Mesodermal cell (in vitro differentiated cells): ENCODE measurements around the gene PRDM12.

Experiments
- H3K27ac ChIP-seq: 2 replicates; pipeline ENCODE4 v1.7.0; 2013; ENCODE audit warnings: mild to moderate bottlenecking, low read depth, low read length, moderate library complexity; ENCODE audit not compliant: severe bottlenecking
- H3K36me3 ChIP-seq: 2 replicates; pipeline ENCODE4 v1.7.1; 2013; ENCODE audit warnings: mild to moderate bottlenecking, low read length, moderate library complexity; ENCODE audit not compliant: control insufficient read depth, insufficient read depth
- H3K4me1 ChIP-seq: one replicate; pipeline ENCODE4 v1.7.1; 2013; ENCODE audit warnings: mild to moderate bottlenecking, low read length; ENCODE audit not compliant: insufficient read depth, control insufficient read depth, poor library complexity, severe bottlenecking
- H3K4me3 ChIP-seq: 2 replicates; pipeline ENCODE4 v1.7.0; 2013; ENCODE audit warnings: low read length, control low read depth, mild to moderate bottlenecking; ENCODE audit not compliant: insufficient read depth, poor library complexity, severe bottlenecking; ENCODE audit errors: extremely low read depth
- H3K9me3 ChIP-seq: 2 replicates; pipeline ENCODE4 v1.7.1; 2013; ENCODE audit warnings: mild to moderate bottlenecking, low read length, moderate library complexity; ENCODE audit not compliant: control insufficient read depth
- WGBS, 2 experiments: methylation state at CpG; one replicate each; pipeline ENCODE4 v1.1.5; 2013; ENCODE audit warnings: missing lambda C conversion rate in 2 of 2; ENCODE audit not compliant: insufficient coverage in 2 of 2; 5-methylcytosine and 5-hydroxymethylcytosine counted together

The PRDM12 gene

GRCh38 chr9:130630506-130631330, 33.7 kb upstream of the PRDM12 start:
- WGBS, 2 experiments = 93 to 97% methylated on average over 23 to 26 of the region's 27 CpGs
- no peak overlapping the region for H3K4me3 ChIP-seq
- H3K4me1 ChIP-seq = peaks cover 3% of the 10 kb centered on the region
- no peak overlapping the region for H3K27ac ChIP-seq
- H3K36me3 ChIP-seq = peaks cover 88% of the 10 kb centered on the region
- H3K9me3 ChIP-seq = no peaks in the 10 kb centered on the region

- Histone ChIP-seq H3K4me1 (no peaks in the 10 kb centered on the region), H3K36me3 (peaks cover 88% of the 10 kb centered on the region), H3K9me3 (no peaks in the 10 kb centered on the region), H3K4me3 (no peak overlapping the region), H3K27ac (no peak overlapping the region)
- 93 to 94% methylated on average over 16 to 17 of the region's 22 CpGs for WGBS, 2 experiments
These were observed 32.9 kb upstream of the PRDM12 start for GRCh38 chr9:130631331-130632080.

DNA sequence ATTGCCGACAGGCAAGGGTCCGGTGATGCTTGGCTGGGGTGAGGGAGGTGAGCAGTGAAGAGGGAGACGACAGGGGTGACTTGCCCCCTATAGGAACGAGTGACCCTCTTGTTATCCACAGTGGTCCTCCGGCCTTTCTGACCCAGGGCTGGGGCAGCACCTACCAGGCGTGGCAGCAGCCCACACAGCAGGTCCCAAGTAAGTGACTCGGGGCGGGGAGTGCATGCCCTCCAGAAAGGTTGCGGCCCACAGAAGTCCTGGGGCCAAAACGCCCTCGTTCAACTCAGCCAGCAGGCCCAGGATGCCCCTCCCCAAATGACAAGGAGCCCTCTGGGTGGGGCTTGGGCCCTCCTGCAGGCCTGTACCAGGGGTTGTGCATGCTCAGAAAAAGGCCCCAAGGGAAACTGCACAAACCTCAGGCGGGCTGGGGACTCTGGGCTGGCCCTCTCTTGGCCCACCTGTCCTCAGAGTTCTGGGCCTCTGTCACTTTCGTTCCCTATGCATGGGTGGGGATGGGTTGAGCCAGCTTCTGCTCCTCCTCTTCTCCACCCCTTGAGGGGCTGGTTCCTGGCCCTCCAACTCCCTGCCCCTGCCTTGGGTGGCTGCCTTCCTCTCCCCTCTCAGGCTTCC, 32.2 kb upstream of the PRDM12 start:
- 90 to 96% methylated on average over 11 to 13 of the region's 13 CpGs for WGBS, 2 experiments
- H3K27ac ChIP-seq = no peak overlapping the region
- H3K9me3 ChIP-seq = no peaks in the 10 kb centered on the region
- no peak overlapping the region for H3K4me3 ChIP-seq
- no peaks in the 10 kb centered on the region for H3K4me1 ChIP-seq
- H3K36me3 ChIP-seq = peaks cover 88% of the 10 kb centered on the region

DNA sequence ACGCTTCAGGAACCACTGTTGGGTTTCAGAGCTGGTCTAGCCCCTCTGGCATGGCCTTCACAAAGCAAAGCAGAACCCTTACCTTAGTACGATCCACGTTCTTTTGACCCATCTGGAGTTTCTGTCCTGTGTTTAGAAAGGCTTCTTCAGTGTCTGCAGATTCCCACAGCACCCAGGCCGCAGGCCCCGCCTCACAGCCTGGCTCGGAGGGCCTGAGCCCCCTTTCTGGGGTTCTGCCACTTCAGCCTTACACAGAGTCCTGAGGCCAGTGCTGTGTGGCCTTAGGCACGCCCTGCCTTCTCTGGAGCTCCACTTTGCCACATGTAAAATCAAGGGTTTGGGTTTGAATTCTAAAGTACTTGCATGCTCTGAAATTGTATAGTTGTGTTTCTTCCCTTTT, 31.6 kb upstream of the PRDM12 start:
- Histone ChIP-seq H3K27ac (no peak overlapping the region), H3K4me1 (no peaks in the 10 kb centered on the region)
- 98% methylated on average over 6 to 7 of the region's 7 CpGs for WGBS, 2 experiments

GRCh38 chr9:130633336-130634190, 30.8 kb upstream of the PRDM12 start:
- 88 to 95% methylated on average over 20 to 22 of the region's 25 CpGs for WGBS, 2 experiments
- Histone ChIP-seq H3K9me3 (no peaks in the 10 kb centered on the region), H3K36me3 (peaks cover 86% of the 10 kb centered on the region), H3K4me1 (no peaks in the 10 kb centered on the region), H3K4me3 (no peak overlapping the region), H3K27ac (no peak overlapping the region)

More for the DNA sequence above, 31.6 kb upstream of the PRDM12 start:
- Histone ChIP-seq H3K9me3 (no peaks in the 10 kb centered on the region), H3K4me3 (no peak overlapping the region), H3K36me3 (peaks cover 85% of the 10 kb centered on the region)

- Histone ChIP-seq H3K27ac (no peak overlapping the region), H3K4me3 (no peak overlapping the region), H3K36me3 (peaks cover 90% of the 10 kb centered on the region), H3K4me1 (no peaks in the 10 kb centered on the region), H3K9me3 (no peaks in the 10 kb centered on the region)
- 93 to 94% methylated on average over 13 to 14 of the region's 14 CpGs for WGBS, 2 experiments
These were observed 30.1 kb upstream of the PRDM12 start for GRCh38 chr9:130634191-130634768.

DNA sequence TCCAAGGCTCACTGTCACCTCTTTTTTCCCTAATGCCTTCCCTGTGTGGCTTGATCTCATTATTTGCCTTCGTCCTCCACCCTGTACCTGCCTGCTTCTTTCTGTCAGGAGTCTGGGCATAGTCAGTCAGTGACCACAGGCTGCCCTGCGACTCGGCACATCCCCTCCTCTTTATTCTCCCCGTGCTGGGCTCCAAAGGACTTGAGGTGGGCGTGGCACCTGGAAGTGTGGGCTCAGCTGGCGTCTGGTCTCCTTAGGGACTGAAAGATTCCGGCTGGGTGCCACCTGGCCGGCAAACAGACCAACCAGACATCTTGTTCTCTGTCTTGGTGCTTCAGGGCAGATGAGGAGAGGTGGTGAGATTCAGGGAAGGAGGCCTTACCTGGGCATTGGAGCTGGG, 29.6 kb upstream of the PRDM12 start:
- 95 to 98% methylated on average over 8 of the region's 8 CpGs for WGBS, 2 experiments
- no peak overlapping the region for H3K4me3 ChIP-seq
- H3K36me3 ChIP-seq = peaks cover 85% of the 10 kb centered on the region
- H3K27ac ChIP-seq = no peak overlapping the region
- H3K4me1 ChIP-seq = no peaks in the 10 kb centered on the region
- H3K9me3 ChIP-seq = no peaks in the 10 kb centered on the region

- peaks cover 80% of the 10 kb centered on the region for H3K36me3 ChIP-seq
- no peaks in the 10 kb centered on the region for H3K9me3 ChIP-seq
- 96 to 97% methylated on average over 4 to 5 of the region's 6 CpGs for WGBS, 2 experiments
- no peaks in the 10 kb centered on the region for H3K4me1 ChIP-seq
- no peak overlapping the region for H3K27ac ChIP-seq
- H3K4me3 ChIP-seq = no peak overlapping the region
These were observed 29.1 kb upstream of the PRDM12 start for GRCh38 chr9:130635306-130635705.

DNA sequence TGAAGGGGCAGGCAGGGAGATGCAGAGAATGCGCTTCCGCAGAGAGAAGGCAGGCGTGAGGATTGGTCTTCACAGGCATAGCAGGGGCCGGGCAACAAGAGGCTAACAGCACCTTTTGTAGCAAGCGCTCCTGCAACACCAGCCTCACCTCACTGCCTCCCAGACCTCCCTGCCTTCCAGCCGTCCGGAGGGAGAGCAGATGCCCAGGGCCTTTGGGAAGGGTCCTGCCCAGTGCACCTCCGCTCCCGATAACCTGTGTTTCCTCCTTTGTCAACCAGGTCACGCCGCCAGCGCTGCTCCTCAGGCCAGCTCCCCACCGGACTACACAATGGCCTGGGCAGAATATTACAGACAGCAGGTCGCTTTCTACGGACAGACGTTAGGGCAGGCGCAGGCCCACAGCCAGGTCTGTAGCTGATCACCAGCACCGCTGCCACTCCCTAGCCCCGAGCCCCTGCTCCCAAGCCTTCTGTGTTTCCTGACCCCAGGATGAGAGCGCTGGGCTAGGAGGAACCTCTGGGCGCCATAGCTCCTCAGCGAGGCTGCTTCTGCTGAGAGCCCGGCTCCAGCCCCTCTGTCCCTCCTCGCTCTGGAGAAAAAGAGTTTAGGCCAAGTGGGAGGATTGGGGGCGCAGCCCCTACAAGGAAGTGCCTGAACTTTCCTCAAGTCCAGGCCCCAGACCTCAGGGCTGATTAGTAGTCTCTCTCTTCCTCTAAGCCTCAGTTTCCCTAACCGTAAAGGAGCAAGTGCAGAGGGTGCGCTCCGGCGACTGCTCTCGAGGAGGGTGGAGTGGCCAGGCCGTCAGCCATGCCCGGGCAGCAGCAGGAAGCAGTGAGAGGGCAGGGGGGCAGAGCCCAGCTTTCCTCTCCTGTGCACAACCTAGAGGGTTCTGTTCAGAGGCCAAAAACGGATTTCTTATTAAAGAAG, 28.4 kb upstream of the PRDM12 start:
- H3K27ac ChIP-seq = no peak overlapping the region
- H3K36me3 ChIP-seq = peaks cover 73% of the 10 kb centered on the region
- H3K4me3 ChIP-seq = no peak overlapping the region
- no peaks in the 10 kb centered on the region for H3K9me3 ChIP-seq
- WGBS, 2 experiments = 94 to 96% methylated on average over 32 to 33 of the region's 33 CpGs
- H3K4me1 ChIP-seq = no peaks in the 10 kb centered on the region
